GM10248 (cell line): Measurements from ENCODE around the gene CARS2.
"Not testable (repeated sequence)": the region's sequence is repeated elsewhere in the genome, so short reads cannot be mapped to it uniquely, and the experiment has no call there.

ENCODE experiments used
- CTCF ChIA-PET: fragments of 300-600 bp; sonication (Branson Sonifier 250); formaldehyde crosslinking; extraction: SDS; loops from one replicate; lab custom pipeline; 2021; ENCODE audit warnings: antibody characterized with exemption; lab: Yijun Ruan, JAX
- POLR2A ChIA-PET: fragments of 350-650 bp; sonication (Branson Sonifier 250); formaldehyde crosslinking; extraction: SDS; loops from one replicate; lab custom pipeline; 2020; ENCODE audit warnings: antibody characterized with exemption; lab: Yijun Ruan, JAX
- DNase-seq: peaks from one replicate; pipeline ENCODE4 v3.0.0; 2012; ENCODE audit errors: extremely low spot score
- CTCF ChIP-seq: IDR thresholded peaks from 2 replicates; pipeline ENCODE4 v1.5.1; 2012; ENCODE audit warnings: mild to moderate bottlenecking, low read depth; ENCODE audit errors: extremely low read depth, missing control alignments, control extremely low read depth

Gene CARS2

GRCh38 chr13:110676595-110677587, 29.0 kb downstream of the CARS2 start:
- TF ChIP-seq CTCF = no peak
- DNase-seq = peak; percentile 74
- POLR2A ChIA-PET = interaction anchor here (1.0 to 2.1 kb wide), 3 partner anchors 10 to 38 kb away, joined by 3 to 13 read pairs (median 3); no protein-coding TSS in a partner anchor
- CTCF ChIA-PET = interaction anchor here (1.0 to 1.5 kb wide), 5 partner anchors 9 to 67 kb away, joined by 3 to 4 read pairs (median 3); no protein-coding TSS in a partner anchor

- POLR2A ChIA-PET, DNase-seq: not testable (repeated sequence)
- CTCF ChIA-PET = interaction anchor here (1.2 to 2.3 kb wide), 4 partner anchors 11 to 226 kb away, joined by 3 to 10 read pairs (median 4); no protein-coding TSS in a partner anchor
These were observed 36.1 kb downstream of the CARS2 start for GRCh38 chr13:110669814-110670213.

GRCh38 chr13:110669036-110669435, 36.9 kb downstream of the CARS2 start:
- TF ChIP-seq CTCF = no peak
- DNase-seq = no peak
- ChIA-PET POLR2A (no interaction called here), CTCF (interaction anchor here (1.3 to 2.3 kb wide), 3 partner anchors 12 to 225 kb away, joined by 3 to 10 read pairs (median 4); no protein-coding TSS in a partner anchor)

- no peak for DNase-seq
- no peak for TF ChIP-seq CTCF
- ChIA-PET CTCF (interaction anchor here (1.2 to 1.3 kb wide), 2 partner anchors 9 to 10 kb away, joined by 4 read pairs; no protein-coding TSS in a partner anchor), POLR2A (interaction anchor here (1.1 kb wide), 1 partner anchor 49 kb away, joined by 3 read pairs; no protein-coding TSS in a partner anchor)
These were observed 39.7 kb downstream of the CARS2 start for GRCh38 chr13:110666255-110666533.

- no peak for TF ChIP-seq CTCF
- ChIA-PET POLR2A (interaction anchor here (1.1 kb wide), 1 partner anchor 49 kb away, joined by 3 read pairs; no protein-coding TSS in a partner anchor), CTCF (interaction anchor here (0.8 to 1.7 kb wide), 4 partner anchors 8 to 21 kb away, joined by 3 to 5 read pairs (median 4); no protein-coding TSS in a partner anchor)
- DNase-seq = no peak
These were observed 40.2 kb downstream of the CARS2 start for GRCh38 chr13:110665491-110666254.

- ChIA-PET POLR2A (no interaction called here), CTCF (interaction anchor here (0.8 to 1.7 kb wide), 2 partner anchors 16 to 20 kb away, joined by 3 to 5 read pairs; no protein-coding TSS in a partner anchor)
- no peak for TF ChIP-seq CTCF
- no peak for DNase-seq
These were observed 41.2 kb downstream of the CARS2 start for GRCh38 chr13:110664673-110665072.
